ENCODE results near the gene POLR2E. TPM values are rescaled to one million over a fixed set of nuclear protein-coding genes. Genes with fewer than 3 reads are reported as not detected.

POLR2E gene
- total and polyA plus RNA-seq, 9 of the 15 experiments (the other 6 are each of a cell fraction or from before 2014, with no cell fraction given): 3.4 to 413 (median 244) TPM

DNA sequence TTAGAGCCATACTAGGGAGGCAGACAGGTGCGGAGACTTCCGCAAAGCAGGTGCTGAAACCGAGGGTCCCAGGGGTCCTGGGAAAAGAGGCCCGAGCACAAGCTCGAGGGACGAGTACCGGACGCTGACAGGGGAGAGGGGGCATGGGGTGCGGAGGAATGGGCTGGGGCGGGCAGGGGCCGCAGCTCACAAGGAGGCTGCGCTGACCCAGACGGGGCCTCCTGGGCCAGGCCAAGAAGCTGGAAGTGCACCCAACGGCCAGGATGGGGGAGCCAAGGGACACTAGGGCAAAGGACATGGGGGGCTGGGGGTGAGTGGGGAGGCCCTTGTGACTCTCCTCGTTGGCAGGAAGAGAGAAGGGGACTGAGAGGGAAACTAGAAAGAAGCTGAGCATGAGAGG lies 1.8 kb downstream of the POLR2E start:
- no peak overlapping the region; the same call in 2 of the 3 replicates for H3K27ac ChIP-seq (ENCODE audit: extremely low read depth, low read depth, low read length)
- in situ Hi-C loops (cut with MboI) (no loop called here), intact Hi-C loops (cut with micrococcal nuclease) (no loop called here)
- H4K20me1 ChIP-seq (replicated peaks; ENCODE audit: control insufficient read depth, insufficient read depth, low read length): peaks cover 11% of the 10 kb centered on the region; the same call in 1 of the 2 replicates
- H3K9ac ChIP-seq (ENCODE audit: insufficient read depth in 1 of 2, low read depth in 2 of 2, low read length in 2 of 2): peak overlapping the region in 1 of 2 experiments; percentile 100; a peak in 2 of 4 replicates
- no peaks in the 10 kb centered on the region for H3K9me1 ChIP-seq (ENCODE audit: control insufficient read depth, insufficient read depth, low read length)
- H3K4me3 ChIP-seq: no peak overlapping the region
- no peaks in the 10 kb centered on the region for H3K9me3 ChIP-seq (replicated peaks; ENCODE audit: control insufficient read depth, insufficient read depth, low read depth, low read length)
- ATAC-seq: no peak
- CTCF ChIA-PET (ENCODE audit: low intra/inter-chr PET ratio): no interaction called here
- H3K79me2 ChIP-seq (ENCODE audit: control insufficient read depth, insufficient read depth, low read length): peaks cover 42% of the 10 kb centered on the region
- BruUV-seq (replicated peaks): no TSS peak
- no peak for DNase-seq (ENCODE audit: extremely low read depth in 1 of 4, low spot score in 3 of 4)
- no peak for FAIRE-seq
- WGBS (ENCODE audit: insufficient coverage, low coverage, missing lambda C conversion rate): 95% methylated on average over 9 of the region's 15 CpGs
- H3K36me3 ChIP-seq (ENCODE audit: control insufficient read depth, insufficient read depth, low read length): peaks cover 49% of the 10 kb centered on the region
- no peak overlapping the region for H2AFZ ChIP-seq (ENCODE audit: low read depth, low read length)
- no peak for TF ChIP-seq ARID2 (IDR thresholded peaks at IDR 0.05)
- TF ChIP-seq NCOA6 (IDR thresholded peaks at IDR 0.05): no peak
- no peak for TF ChIP-seq MECOM (CRISPR knock-in tag; IDR thresholded peaks at IDR 0.05)
- TF ChIP-seq, protein P1, sequence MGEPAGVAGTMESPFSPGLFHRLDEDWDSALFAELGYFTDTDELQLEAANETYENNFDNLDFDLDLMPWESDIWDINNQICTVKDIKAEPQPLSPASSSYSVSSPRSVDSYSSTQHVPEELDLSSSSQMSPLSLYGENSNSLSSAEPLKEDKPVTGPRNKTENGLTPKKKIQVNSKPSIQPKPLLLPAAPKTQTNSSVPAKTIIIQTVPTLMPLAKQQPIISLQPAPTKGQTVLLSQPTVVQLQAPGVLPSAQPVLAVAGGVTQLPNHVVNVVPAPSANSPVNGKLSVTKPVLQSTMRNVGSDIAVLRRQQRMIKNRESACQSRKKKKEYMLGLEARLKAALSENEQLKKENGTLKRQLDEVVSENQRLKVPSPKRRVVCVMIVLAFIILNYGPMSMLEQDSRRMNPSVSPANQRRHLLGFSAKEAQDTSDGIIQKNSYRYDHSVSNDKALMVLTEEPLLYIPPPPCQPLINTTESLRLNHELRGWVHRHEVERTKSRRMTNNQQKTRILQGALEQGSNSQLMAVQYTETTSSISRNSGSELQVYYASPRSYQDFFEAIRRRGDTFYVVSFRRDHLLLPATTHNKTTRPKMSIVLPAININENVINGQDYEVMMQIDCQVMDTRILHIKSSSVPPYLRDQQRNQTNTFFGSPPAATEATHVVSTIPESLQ (CRISPR knock-in tag; IDR thresholded peaks at IDR 0.05): no peak
- TF ChIP-seq, protein P2, sequence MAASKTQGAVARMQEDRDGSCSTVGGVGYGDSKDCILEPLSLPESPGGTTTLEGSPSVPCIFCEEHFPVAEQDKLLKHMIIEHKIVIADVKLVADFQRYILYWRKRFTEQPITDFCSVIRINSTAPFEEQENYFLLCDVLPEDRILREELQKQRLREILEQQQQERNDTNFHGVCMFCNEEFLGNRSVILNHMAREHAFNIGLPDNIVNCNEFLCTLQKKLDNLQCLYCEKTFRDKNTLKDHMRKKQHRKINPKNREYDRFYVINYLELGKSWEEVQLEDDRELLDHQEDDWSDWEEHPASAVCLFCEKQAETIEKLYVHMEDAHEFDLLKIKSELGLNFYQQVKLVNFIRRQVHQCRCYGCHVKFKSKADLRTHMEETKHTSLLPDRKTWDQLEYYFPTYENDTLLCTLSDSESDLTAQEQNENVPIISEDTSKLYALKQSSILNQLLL (CRISPR knock-in tag; IDR thresholded peaks at IDR 0.05; ENCODE audit: borderline replicate concordance): no peak
- no peak for TF ChIP-seq NR1H2 (CRISPR knock-in tag; IDR thresholded peaks at IDR 0.05)
- TF ChIP-seq ZSCAN32 (CRISPR knock-in tag; IDR thresholded peaks at IDR 0.05): no peak
- TF ChIP-seq, protein P3, sequence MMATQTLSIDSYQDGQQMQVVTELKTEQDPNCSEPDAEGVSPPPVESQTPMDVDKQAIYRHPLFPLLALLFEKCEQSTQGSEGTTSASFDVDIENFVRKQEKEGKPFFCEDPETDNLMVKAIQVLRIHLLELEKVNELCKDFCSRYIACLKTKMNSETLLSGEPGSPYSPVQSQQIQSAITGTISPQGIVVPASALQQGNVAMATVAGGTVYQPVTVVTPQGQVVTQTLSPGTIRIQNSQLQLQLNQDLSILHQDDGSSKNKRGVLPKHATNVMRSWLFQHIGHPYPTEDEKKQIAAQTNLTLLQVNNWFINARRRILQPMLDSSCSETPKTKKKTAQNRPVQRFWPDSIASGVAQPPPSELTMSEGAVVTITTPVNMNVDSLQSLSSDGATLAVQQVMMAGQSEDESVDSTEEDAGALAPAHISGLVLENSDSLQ (IDR thresholded peaks at IDR 0.05): no peak
- no peak for TF ChIP-seq ZNF184 (CRISPR knock-in tag; IDR thresholded peaks at IDR 0.05)
- TF ChIP-seq, protein P4, sequence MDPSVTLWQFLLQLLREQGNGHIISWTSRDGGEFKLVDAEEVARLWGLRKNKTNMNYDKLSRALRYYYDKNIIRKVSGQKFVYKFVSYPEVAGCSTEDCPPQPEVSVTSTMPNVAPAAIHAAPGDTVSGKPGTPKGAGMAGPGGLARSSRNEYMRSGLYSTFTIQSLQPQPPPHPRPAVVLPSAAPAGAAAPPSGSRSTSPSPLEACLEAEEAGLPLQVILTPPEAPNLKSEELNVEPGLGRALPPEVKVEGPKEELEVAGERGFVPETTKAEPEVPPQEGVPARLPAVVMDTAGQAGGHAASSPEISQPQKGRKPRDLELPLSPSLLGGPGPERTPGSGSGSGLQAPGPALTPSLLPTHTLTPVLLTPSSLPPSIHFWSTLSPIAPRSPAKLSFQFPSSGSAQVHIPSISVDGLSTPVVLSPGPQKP (CRISPR knock-in tag; IDR thresholded peaks at IDR 0.05): no peak
- no peak for TF ChIP-seq TFAM (CRISPR knock-in tag; conservative IDR thresholded peaks at IDR 0.05)
- H3K27me3 ChIP-seq (ENCODE audit: control insufficient read depth in 2 of 2, insufficient read depth in 2 of 2, low read length in 2 of 2): no peaks in the 10 kb centered on the region
- H3K4me2 ChIP-seq (ENCODE audit: insufficient read depth, low read length): no peak overlapping the region
- peaks cover 13 to 65% of the 10 kb centered on the region in 2 experiments; a peak in 4 of 5 replicates for H3K4me1 ChIP-seq (replicated peaks in 1 of 2; ENCODE audit: control insufficient read depth in 2 of 2, insufficient read depth in 2 of 2, low read length in 2 of 2)
- POLR2A ChIA-PET: interaction anchor here (0.9 to 6.2 kb wide), 4 partner anchors 9 to 17 kb away, joined by 3 to 45 read pairs (median 5); partner anchors contain the start of gene GPX4

Data from K562 (cell line).